Measurements from ENCODE around the gene FAM118B.

Gene FAM118B

DNA sequence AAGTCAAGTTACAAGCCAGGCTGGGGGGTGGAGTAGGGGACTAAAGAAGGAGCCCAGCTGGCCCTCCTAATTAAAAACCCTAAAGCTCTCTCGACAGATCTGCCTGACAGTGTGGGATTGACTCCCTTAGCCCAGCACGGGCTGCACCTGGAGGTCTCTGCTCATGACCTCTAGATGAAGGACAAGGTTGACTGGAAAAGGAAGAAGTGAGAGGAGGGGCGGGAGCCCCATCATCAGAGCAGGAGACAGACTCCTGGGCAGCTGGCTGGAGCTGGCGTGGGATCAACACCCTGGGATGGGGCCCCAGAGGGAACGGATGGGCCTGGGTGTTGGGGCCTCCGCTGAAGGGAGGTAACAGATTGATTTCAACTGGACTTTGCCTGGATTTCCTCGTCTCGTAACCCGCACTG lies 46.3 kb upstream of the FAM118B start:
- H3K9me3 ChIP-seq (ENCODE audit: severe bottlenecking), result no peaks in the 10 kb centered on the region
- TF ChIP-seq, protein P1, sequence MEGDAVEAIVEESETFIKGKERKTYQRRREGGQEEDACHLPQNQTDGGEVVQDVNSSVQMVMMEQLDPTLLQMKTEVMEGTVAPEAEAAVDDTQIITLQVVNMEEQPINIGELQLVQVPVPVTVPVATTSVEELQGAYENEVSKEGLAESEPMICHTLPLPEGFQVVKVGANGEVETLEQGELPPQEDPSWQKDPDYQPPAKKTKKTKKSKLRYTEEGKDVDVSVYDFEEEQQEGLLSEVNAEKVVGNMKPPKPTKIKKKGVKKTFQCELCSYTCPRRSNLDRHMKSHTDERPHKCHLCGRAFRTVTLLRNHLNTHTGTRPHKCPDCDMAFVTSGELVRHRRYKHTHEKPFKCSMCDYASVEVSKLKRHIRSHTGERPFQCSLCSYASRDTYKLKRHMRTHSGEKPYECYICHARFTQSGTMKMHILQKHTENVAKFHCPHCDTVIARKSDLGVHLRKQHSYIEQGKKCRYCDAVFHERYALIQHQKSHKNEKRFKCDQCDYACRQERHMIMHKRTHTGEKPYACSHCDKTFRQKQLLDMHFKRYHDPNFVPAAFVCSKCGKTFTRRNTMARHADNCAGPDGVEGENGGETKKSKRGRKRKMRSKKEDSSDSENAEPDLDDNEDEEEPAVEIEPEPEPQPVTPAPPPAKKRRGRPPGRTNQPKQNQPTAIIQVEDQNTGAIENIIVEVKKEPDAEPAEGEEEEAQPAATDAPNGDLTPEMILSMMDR (IDR thresholded peaks at IDR 0.05; ENCODE audit: low read depth, low read length), result no peak
- H3K27ac ChIP-seq, result peak overlapping the region; percentile 96
- no peaks in the 10 kb centered on the region for H3K27me3 ChIP-seq (ENCODE audit: insufficient read depth, low read depth, severe bottlenecking)
- no peaks in the 10 kb centered on the region for H3K36me3 ChIP-seq
- peak overlapping the region; percentile 27 for H3K4me3 ChIP-seq (ENCODE audit: low read depth, low read length)
- peak; percentile 93 for DNase-seq

DNA sequence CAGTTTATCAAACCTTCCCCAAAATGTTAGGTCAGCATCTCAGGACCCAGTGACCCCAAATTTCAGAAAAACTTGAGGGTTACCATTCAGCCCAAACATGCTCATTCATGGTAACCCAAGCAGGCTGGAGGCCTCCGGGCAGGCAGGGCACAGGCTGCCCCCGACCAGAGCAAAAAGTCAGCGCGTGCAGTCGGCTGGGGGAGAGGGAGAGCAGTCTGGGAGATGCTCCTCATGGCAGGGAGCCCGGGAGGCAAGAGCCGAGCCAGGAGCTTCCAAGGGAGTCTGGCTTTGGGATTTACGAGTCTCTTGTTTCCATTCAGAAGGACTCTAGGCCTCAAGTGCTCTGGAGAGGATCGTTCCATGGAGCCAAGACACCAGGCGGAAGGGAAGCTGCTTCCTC lies 45.8 kb upstream of the FAM118B start:
- no peaks in the 10 kb centered on the region for H3K36me3 ChIP-seq
- no peak for DNase-seq
- no peaks in the 10 kb centered on the region for H3K27me3 ChIP-seq (ENCODE audit: insufficient read depth, low read depth, severe bottlenecking)
- H3K27ac ChIP-seq, result peak overlapping the region; percentile 96
- H3K9me3 ChIP-seq (ENCODE audit: severe bottlenecking), result no peaks in the 10 kb centered on the region
- TF ChIP-seq, protein P1 (IDR thresholded peaks at IDR 0.05; ENCODE audit: low read depth, low read length), result no peak
- peak overlapping the region; percentile 27 for H3K4me3 ChIP-seq (ENCODE audit: low read depth, low read length)

DNA sequence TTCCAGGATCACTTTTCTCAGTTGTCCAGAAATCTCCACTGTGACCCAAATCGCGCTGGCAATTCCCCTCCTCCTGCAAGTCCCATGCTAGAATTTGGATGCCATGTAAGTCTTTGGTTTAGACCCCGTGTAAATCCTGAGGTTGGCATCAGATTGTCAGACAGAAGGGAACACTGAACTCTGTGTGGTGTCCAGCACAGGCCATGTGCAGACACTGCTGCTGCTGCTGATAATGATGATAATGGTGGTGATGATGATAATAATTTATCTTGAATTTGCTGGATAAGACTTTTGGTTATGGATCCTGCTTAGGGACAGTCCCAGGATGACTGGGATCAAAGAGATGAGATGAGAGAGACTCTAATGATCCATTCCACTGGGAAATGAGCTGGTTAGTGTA lies 45.2 kb upstream of the FAM118B start:
- Histone ChIP-seq H3K9me3 (ENCODE audit: severe bottlenecking) (no peaks in the 10 kb centered on the region), H3K36me3 (no peaks in the 10 kb centered on the region), H3K27me3 (ENCODE audit: insufficient read depth, low read depth, severe bottlenecking) (no peaks in the 10 kb centered on the region), H3K27ac (peak overlapping the region; percentile 96), H3K4me3 (ENCODE audit: low read depth, low read length) (no peak overlapping the region)
- DNase-seq, result no peak
- TF ChIP-seq, protein P1 (IDR thresholded peaks at IDR 0.05; ENCODE audit: low read depth, low read length), result no peak

DNA sequence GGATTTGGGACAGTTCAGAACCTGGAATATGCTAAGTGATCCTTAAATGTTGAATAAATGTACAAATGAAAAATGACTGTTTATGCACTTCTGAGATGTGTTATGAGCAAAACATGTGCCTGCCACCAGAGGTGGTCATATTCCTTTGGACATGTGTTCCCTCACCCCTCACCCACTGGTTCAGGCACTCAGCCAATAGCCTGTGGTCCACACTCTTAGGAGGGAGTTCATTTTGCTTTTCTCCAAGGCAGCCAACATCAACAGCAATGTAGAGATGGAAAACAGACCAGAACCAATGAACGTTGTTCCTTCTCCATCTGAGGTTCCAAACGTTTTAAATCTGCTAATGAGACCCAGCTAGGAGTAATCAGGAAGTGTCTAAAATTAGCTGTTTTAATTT lies 44.1 kb upstream of the FAM118B start:
- DNase-seq, result no peak
- TF ChIP-seq, protein P1 (IDR thresholded peaks at IDR 0.05; ENCODE audit: low read depth, low read length), result no peak
- no peak overlapping the region for H3K4me3 ChIP-seq (ENCODE audit: low read depth, low read length)
- H3K27ac ChIP-seq, result no peak overlapping the region; the same call in 1 of the 2 replicates
- no peaks in the 10 kb centered on the region for H3K36me3 ChIP-seq
- H3K9me3 ChIP-seq (ENCODE audit: severe bottlenecking), result no peaks in the 10 kb centered on the region
- H3K27me3 ChIP-seq (ENCODE audit: insufficient read depth, low read depth, severe bottlenecking), result no peaks in the 10 kb centered on the region

DNA sequence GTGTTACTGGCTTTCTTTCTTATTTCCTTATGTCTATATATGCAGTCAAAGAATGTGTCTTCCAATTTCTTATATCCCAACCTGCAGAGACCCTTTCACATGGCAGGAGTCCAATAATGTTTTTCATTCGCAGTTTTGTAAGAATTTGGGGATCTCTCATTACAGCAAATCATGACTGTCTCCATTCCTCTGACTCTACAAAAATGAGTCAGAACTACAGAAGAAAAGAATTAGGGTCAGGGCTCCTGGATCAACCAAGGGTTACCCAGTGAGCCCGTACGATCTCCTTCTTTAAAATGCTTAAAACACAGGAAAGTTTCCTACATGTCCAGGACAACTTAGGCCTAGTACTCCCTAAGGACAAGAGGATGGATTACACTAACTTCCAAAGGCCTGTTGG lies 42.3 kb upstream of the FAM118B start:
- TF ChIP-seq, protein P1 (IDR thresholded peaks at IDR 0.05; ENCODE audit: low read depth, low read length), result no peak
- Histone ChIP-seq H3K27ac (no peak overlapping the region), H3K4me3 (ENCODE audit: low read depth, low read length) (no peak overlapping the region), H3K27me3 (ENCODE audit: insufficient read depth, low read depth, severe bottlenecking) (no peaks in the 10 kb centered on the region), H3K9me3 (ENCODE audit: severe bottlenecking) (no peaks in the 10 kb centered on the region), H3K36me3 (no peaks in the 10 kb centered on the region)
- DNase-seq, result no peak

DNA sequence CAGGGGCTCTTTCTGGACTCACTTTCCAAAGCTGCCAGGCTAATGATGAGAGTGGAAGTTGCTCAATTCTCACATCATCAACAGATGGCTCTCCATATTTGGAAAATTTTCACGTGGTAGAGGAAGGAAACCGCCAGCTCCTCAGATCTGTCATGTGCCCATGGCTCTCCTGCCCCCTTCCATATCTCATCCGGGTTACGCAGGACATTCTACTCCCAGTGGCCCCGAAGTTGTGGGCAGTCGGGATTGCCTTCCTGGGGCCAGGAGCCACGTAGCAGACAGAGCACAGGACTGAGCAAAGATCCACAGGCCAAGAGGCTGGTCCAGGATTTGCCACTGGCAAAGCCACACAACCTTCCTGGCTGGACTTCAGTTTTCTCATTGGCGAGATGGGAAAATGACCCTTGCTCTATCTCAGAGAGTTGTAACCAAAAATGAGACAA lies 39.0 kb upstream of the FAM118B start:
- no peaks in the 10 kb centered on the region for H3K36me3 ChIP-seq
- TF ChIP-seq, protein P1 (IDR thresholded peaks at IDR 0.05; ENCODE audit: low read depth, low read length), result no peak
- DNase-seq, result no peak
- H3K27me3 ChIP-seq (ENCODE audit: insufficient read depth, low read depth, severe bottlenecking), result no peaks in the 10 kb centered on the region
- H3K27ac ChIP-seq, result no peak overlapping the region
- H3K9me3 ChIP-seq (ENCODE audit: severe bottlenecking), result no peaks in the 10 kb centered on the region
- no peak overlapping the region for H3K4me3 ChIP-seq (ENCODE audit: low read depth, low read length)
